ENCODE data around the gene WSB1. TPM values are rescaled to one million over a fixed set of nuclear protein-coding genes. Genes with fewer than 3 reads are reported as not detected.

The WSB1 gene
- total and polyA plus RNA-seq, 2 of the 8 experiments (the other 6 are each of a cell fraction or from before 2014, with no cell fraction given), result 113 to 140 TPM

DNA sequence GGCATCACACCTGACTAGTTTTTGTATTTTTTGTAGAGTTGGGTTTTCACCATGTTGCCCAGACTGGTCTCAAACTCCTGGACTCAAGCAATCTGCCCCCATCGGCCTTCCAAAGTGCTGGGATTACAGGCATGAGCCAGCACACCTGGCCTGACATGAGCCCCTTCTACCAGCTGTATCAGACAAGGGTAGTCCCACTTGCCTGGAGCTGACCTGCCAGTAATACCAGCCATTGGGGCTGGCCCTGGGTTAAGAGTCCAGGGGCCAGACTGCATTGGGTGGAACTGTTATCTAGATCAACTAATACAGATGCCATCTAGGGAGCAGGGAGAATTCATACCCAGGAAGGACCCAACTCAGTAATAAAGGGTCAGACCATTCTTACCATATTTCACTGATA, 28.1 kb downstream of the WSB1 start (continued):
- TF ChIP-seq SIRT6 (IDR thresholded peaks at IDR 0.05; ENCODE audit: low read length), result no peak
- TF ChIP-seq CHD1 (IDR thresholded peaks at IDR 0.05; ENCODE audit: low read depth, low read length), result no peak

Data from H1 (cell line).